GM18858 (cell line): Measurements from ENCODE around the gene PCDH15.

Experiments
- ATAC-seq: cut with Tn5 transposase; IDR thresholded peaks from one replicate; pipeline ENCODE4 v1.9.1; 2021; ENCODE audit not compliant: unreplicated experiment

PCDH15 gene

DNA sequence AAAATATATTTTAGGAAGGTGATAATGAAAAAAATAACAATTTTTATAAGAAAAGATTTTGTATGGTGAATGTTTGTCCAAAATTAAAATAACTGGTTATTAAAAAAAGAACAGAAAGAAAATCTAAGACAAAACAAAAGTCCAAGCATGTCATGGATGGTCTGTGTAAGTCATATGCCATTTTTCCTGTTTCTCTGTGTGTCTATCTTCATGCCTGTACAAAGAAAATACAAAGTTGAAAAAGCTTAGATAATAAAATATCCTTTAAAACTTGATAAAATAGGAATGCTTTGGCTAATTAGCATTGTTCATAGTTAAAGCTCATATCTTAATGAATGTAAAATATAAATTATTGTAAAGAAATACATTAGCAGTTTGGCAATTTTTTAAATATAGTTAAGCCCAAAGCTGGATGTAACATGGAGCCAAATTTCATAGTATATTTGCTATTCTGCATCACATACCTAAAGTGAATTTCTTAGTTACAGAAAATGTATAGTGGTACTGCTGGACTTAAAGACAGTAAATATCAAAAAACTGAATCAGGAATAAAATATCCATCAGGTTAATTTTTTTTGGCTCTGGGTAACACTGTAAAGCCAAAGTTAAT lies 661.1 kb downstream of the PCDH15 start:
- ATAC-seq: no peak

DNA sequence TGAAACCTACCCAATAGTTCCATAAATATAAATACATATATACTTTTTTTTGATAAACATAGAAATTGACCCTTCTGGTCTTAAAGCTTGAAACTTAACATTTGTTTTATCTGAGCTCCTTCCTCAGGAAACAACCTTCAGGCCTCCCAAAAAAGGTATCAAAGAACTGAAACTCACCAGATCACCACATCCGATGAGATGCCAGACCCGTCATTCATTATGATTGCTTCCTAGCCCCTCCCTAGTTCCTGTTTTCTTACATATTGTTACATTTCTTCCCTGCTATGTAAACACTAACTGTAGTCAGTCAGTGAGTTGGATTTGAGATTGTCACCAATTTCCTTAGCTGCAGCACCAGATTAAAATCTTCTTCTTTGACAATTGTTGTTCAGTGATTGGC lies 663.6 kb downstream of the PCDH15 start:
- ATAC-seq: no peak

DNA sequence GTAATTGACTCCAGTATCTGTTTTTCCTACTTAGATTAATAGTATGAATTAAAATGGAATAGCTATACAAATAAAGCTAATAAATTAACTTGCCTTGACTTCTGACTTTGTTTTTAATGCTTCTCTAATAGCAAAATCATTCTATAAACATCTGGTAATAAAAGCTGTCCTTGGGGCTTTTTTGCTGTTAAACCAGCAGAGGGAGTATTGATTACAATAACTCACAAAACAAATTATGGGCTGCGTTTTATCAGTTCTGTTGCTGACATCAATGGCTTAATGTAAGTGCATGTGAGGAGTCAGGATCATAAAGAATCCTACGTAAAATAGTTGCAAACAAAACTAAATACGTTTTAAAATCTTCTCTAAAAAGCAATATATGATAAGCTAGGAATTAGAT lies 667.8 kb downstream of the PCDH15 start:
- ATAC-seq: no peak

DNA sequence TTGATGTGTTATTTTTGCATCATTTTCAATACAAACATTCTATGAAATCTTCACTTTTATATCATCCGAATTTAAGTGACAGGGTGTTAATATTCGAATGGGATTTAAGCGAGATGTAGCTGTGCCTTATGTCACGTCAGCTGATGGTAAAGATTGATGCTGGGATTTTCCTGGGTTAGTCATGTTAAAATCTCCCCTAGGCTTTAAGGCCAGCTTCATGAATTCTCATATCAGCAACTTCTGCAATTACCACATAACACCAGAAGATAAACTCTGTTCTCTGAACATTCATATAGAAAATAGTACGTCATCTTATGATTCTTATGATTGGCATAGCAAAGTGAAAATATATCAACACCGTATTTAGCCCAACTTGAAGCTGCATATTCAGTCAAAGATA lies 669.2 kb downstream of the PCDH15 start:
- ATAC-seq: peak; percentile 43

DNA sequence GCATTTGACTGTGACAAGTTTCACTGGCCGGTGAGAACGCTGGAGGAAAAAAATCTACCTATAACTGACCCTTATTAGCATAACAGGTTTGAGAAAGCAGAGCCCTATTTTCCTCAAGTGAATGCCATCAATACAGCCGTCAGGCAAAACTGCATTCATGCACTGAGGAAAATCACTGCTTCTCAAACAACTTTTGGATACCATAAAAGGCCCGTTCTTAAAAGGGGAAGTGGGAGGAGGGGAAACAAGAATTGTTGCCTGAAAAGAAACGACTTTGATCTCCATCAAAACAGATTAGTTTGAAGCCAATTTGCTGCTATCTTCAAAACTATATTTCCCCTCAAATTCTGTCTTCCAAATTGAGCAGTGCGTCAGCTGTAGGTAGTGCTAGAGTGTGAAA lies 670.6 kb downstream of the PCDH15 start:
- no peak for ATAC-seq

DNA sequence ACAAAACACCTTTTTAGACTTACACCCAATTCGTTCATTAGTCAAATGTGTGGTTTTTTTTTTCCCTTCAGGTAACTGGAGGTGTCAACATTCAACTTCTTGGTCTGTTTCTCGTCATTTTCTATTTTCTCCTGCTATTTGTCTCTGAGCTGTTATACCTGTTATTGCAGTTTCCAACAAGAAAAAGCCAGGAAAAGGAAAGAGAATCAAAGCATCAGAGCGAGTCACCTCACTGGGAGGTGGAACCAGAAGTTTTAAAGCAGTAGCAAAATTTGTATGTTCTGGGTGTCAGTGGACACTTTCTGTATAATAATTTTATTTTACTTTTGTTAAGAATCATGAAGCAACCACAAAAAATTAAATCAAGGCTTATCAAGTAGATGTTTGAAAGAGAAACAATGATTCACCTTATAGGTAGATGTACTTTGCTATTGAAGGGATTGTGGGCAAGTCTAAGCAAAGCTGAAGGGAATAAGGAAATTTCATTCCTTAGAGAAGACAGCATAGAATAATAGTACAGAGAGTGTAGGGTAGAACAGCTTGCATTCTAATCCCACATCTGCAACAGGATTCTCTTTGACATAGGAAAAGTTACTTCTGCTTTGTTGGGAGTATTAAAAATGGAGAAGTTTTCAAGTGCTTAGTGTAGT lies 675.8 kb downstream of the PCDH15 start:
- ATAC-seq: no peak

DNA sequence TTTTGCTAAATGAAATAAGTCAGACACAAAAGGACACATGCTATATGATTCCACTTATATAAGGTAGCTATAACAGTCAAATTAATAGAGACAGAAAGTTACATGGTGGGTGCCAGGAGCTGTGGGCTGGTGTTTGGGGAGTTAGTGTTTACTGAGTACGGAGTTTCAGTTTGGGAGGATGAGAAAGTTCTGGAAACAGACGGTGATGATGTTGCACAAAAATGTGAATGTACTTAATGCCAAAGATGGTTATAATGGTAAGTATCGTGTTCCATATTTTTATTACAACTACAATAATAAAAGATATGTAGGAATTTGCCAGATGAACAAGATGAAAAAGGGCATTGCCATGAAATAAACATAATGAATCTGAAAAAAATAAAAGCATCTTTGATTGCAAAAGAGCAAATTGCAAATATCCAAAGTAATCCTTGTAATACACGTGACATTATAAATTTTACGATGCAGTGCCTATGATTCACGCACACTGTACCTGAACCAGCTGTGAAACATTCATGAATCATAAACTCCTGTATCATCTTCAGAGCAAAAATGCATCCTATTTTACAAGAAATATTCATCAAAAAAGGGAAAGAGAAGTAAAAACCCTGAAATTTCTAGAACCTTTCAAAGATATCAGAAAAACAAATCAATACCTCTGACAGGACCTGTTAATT lies 676.7 kb downstream of the PCDH15 start:
- ATAC-seq: no peak

DNA sequence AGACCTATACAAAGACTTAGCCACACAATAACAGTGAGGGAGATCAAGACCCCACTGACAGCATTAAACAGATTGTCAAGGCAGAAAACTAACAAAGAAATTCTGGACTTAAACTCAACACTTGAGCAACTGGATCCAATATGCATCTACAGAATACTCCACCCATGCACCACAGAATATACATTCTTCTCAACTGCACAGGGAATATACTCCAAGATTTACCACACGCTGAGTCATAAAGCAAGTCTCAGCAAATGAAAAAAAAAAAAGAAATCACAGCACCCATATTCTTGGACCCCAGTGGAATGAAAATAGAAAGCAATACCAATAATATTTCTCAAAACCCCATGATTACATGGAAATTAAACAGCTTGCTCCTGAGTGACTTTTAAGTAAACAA lies 680.2 kb downstream of the PCDH15 start:
- ATAC-seq: no peak

DNA sequence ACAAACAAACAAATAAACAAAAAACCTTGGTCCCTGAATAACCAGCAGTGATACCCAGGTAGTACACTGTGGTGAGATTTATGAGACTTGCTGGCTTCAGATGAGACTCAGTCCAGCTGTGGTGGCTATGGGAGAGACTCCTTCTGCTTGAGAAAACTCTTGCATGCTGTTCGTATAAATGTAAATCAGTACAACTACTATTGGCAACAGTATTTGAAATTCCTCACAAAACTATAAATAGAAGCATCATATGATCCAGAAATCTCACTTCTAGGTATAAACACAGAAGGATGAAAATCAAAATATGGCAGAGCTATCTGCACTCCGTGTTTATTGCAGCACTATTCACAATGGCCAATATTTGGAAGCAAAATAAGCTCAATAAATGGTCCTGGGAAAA lies 692.1 kb downstream of the PCDH15 start:
- ATAC-seq: no peak

DNA sequence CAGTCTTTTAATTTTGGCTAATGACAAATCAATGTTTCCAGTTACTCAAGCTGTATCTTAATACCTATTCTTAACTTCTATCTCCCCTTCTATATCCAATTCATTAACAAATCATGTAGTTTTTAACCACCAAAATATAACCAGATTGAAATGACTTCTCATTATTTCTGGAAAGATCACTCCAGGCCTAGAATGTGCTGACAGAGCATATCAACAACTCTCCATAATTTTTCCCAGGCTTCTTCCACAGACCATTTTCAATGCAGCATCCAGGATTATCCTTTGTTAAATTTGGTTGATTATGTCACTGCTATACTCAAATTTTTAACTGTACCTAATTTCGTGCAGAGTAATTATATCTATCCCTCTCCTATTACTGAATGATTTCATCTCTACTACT lies 704.1 kb downstream of the PCDH15 start:
- no peak for ATAC-seq

DNA sequence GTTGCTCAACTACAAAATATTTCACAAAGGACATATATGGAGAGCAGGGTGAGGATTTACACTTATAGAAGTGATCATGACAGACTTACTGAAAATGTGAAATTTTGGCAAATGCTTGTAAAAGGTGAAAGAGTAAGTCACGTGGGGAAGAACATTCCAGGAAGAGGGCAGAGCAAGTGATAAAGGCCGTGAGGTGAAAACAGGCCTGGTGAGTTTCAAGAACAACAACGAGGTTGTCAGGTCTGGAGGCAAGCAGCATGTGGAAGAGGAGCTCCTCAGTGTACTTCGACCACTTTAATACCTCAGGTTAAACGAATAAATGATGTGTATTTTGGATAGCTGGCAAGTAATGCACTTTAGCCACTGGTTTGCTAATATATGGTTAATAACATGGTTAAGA lies 706.7 kb downstream of the PCDH15 start:
- no peak for ATAC-seq

DNA sequence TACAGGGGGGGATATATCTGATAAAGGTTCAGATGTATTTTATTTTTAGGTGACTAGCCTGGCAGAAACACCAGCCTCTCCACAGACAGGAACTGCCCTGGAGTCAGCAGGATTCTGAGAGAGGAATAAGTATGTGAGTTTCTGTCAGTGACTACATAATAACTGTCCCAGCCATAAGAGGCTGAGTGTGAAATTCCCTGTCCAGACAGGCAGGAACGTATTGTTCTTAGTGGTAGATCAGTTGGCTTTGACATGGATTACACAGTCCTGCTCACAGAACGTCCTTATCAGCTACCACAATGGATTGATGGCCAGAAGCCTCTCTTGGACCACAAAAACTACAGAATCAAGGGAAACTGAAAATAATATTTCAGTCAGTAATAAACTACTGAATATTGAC lies 709.8 kb downstream of the PCDH15 start:
- no peak for ATAC-seq

DNA sequence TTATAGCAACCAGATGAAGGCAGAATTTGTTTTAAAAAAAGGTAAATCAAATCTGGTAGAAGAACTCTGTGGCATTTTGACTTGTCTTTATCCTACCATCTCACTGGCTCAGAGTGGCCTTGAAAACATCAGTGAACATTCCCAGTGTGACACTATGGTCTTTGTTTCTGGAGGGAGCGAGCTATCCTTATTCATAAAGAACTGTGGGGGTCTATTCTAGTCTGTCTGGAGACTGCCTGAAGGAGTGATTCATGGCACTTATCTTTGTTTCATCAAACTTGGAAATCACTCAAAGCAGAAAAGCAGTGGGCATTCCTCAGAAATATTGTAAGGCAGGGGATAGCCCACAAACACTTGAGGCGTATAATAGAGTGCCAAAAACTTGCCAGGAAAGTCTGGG lies 719.1 kb downstream of the PCDH15 start:
- ATAC-seq: no peak

DNA sequence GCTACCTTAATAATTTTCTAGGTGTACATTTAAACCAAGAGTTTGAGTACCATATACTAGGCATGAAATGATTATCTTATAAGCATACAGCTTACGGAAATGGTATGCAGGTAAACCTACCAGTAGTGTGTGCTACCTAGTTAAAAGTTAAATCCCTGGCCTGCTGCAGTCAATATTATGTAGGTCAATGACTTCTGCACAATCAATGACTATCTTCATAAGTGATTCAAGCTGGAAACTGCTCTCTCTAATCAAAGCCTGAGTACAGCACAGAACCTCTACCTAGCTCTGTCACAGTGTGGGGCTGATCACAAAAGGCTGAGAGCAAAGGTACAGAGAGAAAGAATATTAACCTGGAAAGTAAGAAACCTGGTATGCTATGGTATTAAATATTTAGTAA lies 733.7 kb downstream of the PCDH15 start:
- ATAC-seq: no peak

DNA sequence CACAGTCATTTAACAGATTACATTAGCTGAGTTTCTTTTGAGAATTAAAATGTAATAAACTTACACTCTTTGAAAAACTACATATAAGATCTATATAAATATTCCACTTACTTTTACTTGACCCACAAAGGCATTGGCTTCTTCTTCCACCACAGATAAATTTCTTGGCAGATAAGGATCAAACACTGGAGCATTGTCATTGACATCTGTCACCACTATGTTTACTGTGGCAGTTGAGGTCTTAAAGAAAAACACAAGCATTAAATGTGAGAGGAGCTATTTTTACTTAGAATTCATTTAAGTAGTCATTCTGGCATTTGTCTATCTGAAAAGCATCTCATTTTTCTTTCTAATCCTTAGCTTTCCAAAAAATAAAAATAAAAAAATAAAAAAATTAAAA lies 734.4 kb downstream of the PCDH15 start:
- no peak for ATAC-seq

DNA sequence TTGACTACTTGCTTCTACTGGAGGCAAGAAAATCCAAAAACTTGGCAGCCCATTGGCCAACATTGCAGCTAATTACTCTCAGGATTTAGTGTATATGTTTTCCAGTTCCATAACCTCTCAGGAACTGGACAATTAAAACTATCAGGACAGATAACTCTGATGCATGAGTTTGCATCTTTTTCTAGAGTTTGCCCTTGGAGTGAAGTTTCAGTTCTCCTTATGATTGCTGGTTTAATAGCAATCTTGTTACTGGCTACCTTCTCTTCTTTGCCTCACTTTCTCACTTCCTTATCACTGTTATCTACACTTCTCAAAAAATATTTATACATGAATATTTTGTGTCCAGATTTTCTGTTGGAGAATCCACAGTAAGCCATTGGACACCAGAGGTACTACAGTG lies 735.9 kb downstream of the PCDH15 start:
- ATAC-seq: no peak

DNA sequence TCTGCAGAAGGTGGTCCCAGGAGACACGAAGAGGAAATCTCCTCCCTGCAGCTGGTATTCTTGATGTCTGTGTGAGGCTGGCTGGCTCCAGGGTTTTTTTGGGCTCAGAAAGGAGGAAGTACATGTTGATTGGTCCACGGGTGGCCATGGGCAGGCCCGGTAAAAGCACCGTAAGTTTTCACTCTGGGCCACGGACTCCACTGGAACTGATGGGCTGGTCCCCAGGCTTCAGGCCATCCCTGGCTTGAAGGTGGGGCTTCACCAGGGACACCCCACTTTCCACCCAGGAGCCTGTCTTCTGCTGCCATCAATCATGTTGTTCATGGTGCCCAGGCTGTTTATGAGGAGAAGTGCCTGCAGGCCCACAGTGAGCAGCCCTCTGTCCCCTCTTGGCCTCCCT lies 736.8 kb downstream of the PCDH15 start:
- no peak for ATAC-seq

DNA sequence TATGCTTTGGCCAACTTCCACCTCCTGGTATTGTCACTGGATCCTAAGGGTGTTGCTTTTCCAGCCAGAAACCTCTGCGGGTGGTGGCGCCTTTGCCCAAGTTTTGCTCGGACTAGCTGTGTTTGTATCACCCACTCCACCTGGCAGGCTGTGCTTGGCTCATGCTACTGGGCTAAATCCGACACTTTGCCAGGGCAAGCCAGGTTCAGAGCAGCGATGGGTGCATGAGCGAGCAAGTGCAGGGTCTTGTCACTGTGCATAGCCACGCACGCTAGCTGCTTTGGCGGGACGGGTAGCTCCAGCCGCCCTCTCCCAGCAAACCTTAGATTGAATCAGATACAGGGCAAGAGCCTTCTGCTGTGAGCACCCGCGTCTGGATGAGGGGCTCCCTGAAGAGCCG lies 737.5 kb downstream of the PCDH15 start:
- no peak for ATAC-seq

DNA sequence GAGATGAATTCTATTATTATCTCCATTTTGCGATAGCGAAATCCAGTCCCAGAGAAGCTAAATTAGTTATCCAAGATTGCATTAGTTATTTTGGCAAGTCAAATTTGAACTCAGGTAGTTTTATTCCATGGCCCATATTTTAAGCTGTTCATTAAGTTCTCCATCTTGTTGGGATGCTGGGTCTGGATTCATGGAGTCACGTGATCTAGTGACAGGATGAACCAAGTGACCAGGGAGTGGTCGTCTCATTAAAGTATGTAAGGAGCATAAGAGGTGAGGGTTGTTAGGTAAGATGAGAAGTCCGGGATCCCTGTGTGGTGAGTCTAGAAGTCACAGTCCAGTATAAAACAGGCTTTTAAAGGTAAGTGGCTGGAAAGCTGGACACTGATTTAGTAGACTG lies 740.5 kb downstream of the PCDH15 start:
- ATAC-seq: no peak

DNA sequence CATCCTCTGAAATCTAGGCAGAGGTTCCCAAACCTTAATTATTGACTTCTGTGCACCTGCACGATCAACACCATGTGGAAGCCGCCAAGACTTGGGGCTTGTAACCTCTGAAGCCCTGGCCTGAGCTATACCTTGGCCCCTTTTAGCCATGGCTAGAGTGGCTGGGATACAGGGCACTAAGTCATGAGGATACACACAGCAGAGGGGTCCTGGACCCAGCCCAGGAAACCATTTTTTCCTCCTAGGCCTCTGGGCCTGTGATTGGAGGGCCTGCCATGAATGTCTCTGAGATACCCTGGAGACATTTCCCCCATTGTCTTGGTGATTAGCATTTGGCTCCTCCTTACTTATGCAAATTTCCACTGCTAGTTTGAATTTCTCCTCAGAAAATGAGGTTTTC lies 743.7 kb downstream of the PCDH15 start:
- ATAC-seq: no peak

DNA sequence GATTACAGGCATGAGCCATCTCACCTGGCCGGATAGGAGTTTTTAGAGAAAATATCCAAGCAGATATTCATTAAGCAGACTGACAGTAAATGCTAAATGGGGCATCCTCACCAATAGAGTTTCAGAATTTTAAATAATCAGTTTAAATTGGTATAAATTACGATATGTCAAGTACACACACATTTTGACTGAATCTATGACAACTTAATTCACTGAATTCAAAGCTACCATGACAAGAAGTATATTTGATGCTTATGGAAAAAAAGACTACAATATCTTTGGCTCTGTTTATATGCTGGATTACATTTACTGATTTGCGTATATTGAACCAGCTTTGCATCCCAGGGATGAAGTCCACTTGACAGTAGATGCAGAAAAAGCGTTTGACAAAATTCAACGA lies 774.7 kb downstream of the PCDH15 start:
- no peak for ATAC-seq

DNA sequence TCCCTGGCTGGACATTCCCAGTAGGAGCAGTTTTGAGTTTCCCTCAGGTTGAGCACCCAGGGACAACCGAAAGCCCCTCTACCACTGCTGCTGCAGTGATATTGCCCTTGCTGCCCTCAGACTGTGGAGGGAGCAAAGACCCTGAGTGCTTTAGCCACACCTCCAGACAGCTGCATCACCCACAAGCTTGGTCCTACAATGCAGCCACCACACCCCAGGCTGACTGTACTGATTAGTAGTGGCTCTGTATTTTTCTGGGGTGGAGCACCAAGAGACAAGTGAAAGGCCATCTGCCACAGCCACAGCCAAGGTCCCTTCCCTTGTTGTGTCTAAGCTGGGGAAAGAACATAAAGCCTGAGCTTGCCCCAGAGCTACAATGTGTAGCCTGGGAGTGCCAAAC lies 789.9 kb downstream of the PCDH15 start:
- no peak for ATAC-seq
